CD4-positive, alpha-beta T cell treated with Interleukin-15 for 1 hour (primary cell): Measurements from ENCODE around the gene AKT1.

ENCODE experiments used
- DNase-seq: peaks from one replicate; pipeline ENCODE4 v3.0.0-alpha.2; 2020

The AKT1 gene

GRCh38 chr14:104784846-104785707 is 10.5 kb downstream of the AKT1 start:
- DNase-seq = no peak

- no peak for DNase-seq
Measured at GRCh38 chr14:104784218-104784568, 11.4 kb downstream of the AKT1 start.

GRCh38 chr14:104783484-104784217 is 11.9 kb downstream of the AKT1 start:
- DNase-seq = no peak

GRCh38 chr14:104782808-104783139 is 12.8 kb downstream of the AKT1 start:
- no peak for DNase-seq

GRCh38 chr14:104782086-104782807 is 13.3 kb downstream of the AKT1 start:
- no peak for DNase-seq

GRCh38 chr14:104781271-104782077 is 14.1 kb downstream of the AKT1 start:
- DNase-seq = no peak

- DNase-seq = no peak
Measured at GRCh38 chr14:104780513-104781030, 15.0 kb downstream of the AKT1 start.

GRCh38 chr14:104779776-104780512 is 15.6 kb downstream of the AKT1 start:
- no peak for DNase-seq

- DNase-seq = no peak
Measured at GRCh38 chr14:104778694-104779331, 16.7 kb downstream of the AKT1 start.

GRCh38 chr14:104777808-104778249 is 17.7 kb downstream of the AKT1 start:
- DNase-seq = no peak

- no peak for DNase-seq
Measured at GRCh38 chr14:104776961-104777807, 18.4 kb downstream of the AKT1 start.

GRCh38 chr14:104776481-104776880 is 19.1 kb downstream of the AKT1 start:
- DNase-seq = no peak

GRCh38 chr14:104775073-104775489 is 20.5 kb downstream of the AKT1 start:
- DNase-seq = no peak

GRCh38 chr14:104774453-104775072 is 21.0 kb downstream of the AKT1 start:
- no peak for DNase-seq

GRCh38 chr14:104773505-104774452 is 21.8 kb downstream of the AKT1 start:
- no peak for DNase-seq

GRCh38 chr14:104772707-104773504 is 22.6 kb downstream of the AKT1 start:
- no peak for DNase-seq

- no peak for DNase-seq
Measured at GRCh38 chr14:104771918-104772706, 23.4 kb downstream of the AKT1 start.
